RPMI7951 (cell line): ENCODE results near the gene DNAH9. TPM values are rescaled to one million over a fixed set of nuclear protein-coding genes. Genes with fewer than 3 reads are reported as not detected.

Experiments used
- DNase-seq: peaks from one replicate; pipeline ENCODE4 v3.0.0-alpha.2; 2012; ENCODE audit warnings: low read depth
- total RNA-seq: library from RNA; depleted of rRNA; stranded (reverse); fragments of >200 nt; shearing (Covaris generic); gene quantifications from 2 replicates; pipeline ENCODE4 v1.2.3, GENCODE V29; 2014

Gene DNAH9
- total RNA-seq, 1 experiment from 2014 or later: under 0.01 TPM

- DNase-seq: no peak
Observed at GRCh38 chr17:11848330-11848729, 250.1 kb downstream of the DNAH9 start.

GRCh38 chr17:11852231-11852630 lies 254.0 kb downstream of the DNAH9 start:
- DNase-seq: no peak

- no peak for DNase-seq
Observed at GRCh38 chr17:11852912-11853311, 254.6 kb downstream of the DNAH9 start.

GRCh38 chr17:11853321-11854151 lies 255.3 kb downstream of the DNAH9 start:
- DNase-seq: peak; percentile 45

GRCh38 chr17:11855306-11855705 lies 257.0 kb downstream of the DNAH9 start:
- no peak for DNase-seq

GRCh38 chr17:11857006-11857405 lies 258.7 kb downstream of the DNAH9 start:
- no peak for DNase-seq

GRCh38 chr17:11869680-11870394 lies 271.6 kb downstream of the DNAH9 start:
- DNase-seq: no peak

- no peak for DNase-seq
Observed at GRCh38 chr17:11871773-11872172, 273.5 kb downstream of the DNAH9 start.

- no peak for DNase-seq
Observed at GRCh38 chr17:11874756-11875155, 276.5 kb downstream of the DNAH9 start.

GRCh38 chr17:11880714-11881113 lies 282.4 kb downstream of the DNAH9 start:
- DNase-seq: no peak

GRCh38 chr17:11882716-11883115 lies 284.4 kb downstream of the DNAH9 start:
- DNase-seq: peak; percentile 4

GRCh38 chr17:11885051-11885450 lies 286.8 kb downstream of the DNAH9 start:
- no peak for DNase-seq

GRCh38 chr17:11889266-11889665 lies 291.0 kb downstream of the DNAH9 start:
- DNase-seq: no peak

GRCh38 chr17:11893862-11894261 lies 295.6 kb downstream of the DNAH9 start:
- DNase-seq: no peak

GRCh38 chr17:11896199-11896598 lies 297.9 kb downstream of the DNAH9 start:
- no peak for DNase-seq

GRCh38 chr17:11898526-11899235 lies 300.4 kb downstream of the DNAH9 start:
- DNase-seq: no peak

GRCh38 chr17:11899537-11899942 lies 301.3 kb downstream of the DNAH9 start:
- no peak for DNase-seq

GRCh38 chr17:11900041-11900476 lies 301.8 kb downstream of the DNAH9 start:
- no peak for DNase-seq

- no peak for DNase-seq
Observed at GRCh38 chr17:11900655-11901054, 302.4 kb downstream of the DNAH9 start.

GRCh38 chr17:11901931-11902330 lies 303.7 kb downstream of the DNAH9 start:
- DNase-seq: no peak

GRCh38 chr17:11908711-11909146 lies 310.5 kb downstream of the DNAH9 start:
- DNase-seq: no peak

- no peak for DNase-seq
Observed at GRCh38 chr17:11909348-11909747, 311.1 kb downstream of the DNAH9 start.
